Stimulated activated effector memory CD8-positive, alpha-beta T cell treated with anti-CD3 and anti-CD28 coated beads, Interleukin-12 subunit alpha, Interleukin-12 subunit beta, amount 100 ng/mL, for 72 hours (primary cell): ENCODE measurements around the gene SIGLEC8.
"Not testable (repeated sequence)": the region's sequence is repeated elsewhere in the genome, so short reads cannot be mapped to it uniquely, and the experiment has no call there.

Experiments
- ATAC-seq: fragments of 150-1000 bp; cut with Tn5 transposase; 2 replicates; pipeline ENCODE4 v1.10.0; 2021
- DNase-seq, 2 donors: peaks; one replicate each; pipeline ENCODE4 v3.0.0; 2021 to 2022; ENCODE audit warnings: low spot score in 2 of 2
- H3K27ac Mint-ChIP-seq: one replicate; pipeline ENCODE4 v1.8.0; 2022; ENCODE audit warnings: mild to moderate bottlenecking, mixed read lengths
- H3K36me3 Mint-ChIP-seq: one replicate; pipeline ENCODE4 v1.8.0; 2022; ENCODE audit warnings: mild to moderate bottlenecking, mixed read lengths
- H3K4me1 Mint-ChIP-seq: one replicate; pipeline ENCODE4 v1.8.0; 2022; ENCODE audit warnings: mixed read lengths
- H3K4me3 Mint-ChIP-seq: one replicate; pipeline ENCODE4 v1.8.0; 2022; ENCODE audit warnings: mild to moderate bottlenecking, mixed read lengths
- H3K9me3 Mint-ChIP-seq: one replicate; pipeline ENCODE4 v1.8.0; 2022; ENCODE audit warnings: mixed read lengths

Gene SIGLEC8

DNA sequence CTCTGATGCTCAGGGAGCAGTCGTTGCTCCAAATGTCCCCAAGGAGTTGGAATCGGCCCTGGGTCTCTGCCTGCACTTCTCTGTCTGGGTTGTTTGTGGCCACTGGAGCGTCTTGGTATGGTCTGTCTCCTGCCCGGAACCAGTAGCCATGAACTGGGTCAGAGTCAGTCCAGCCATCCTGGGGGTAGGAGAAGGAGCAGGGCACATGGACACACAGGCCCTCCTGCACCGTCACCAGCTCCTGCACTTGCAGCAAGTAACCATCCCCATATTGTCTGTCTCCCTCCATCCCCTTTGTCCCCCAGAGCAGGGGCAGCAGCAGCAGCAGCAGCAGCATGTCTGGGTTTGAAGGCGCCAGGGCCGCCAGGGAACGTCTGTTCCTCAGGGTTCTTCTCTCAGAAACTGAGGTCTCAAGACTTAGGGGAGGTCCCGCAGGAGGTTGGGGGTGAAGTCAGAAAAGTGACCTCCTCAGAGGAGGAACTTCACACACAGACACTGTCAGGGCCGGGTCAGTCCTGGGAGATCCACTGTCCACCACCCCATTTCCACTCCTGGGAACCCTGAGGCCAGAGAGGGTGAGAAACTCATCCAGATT, at the start of gene SIGLEC8:
SIGLEC8 (minus strand) TSS at position 404 of the 595 bp plus-strand sequence; CDS start at position 337, 67 bp downstream.
- peaks cover 19% of the 10 kb centered on the region for H3K4me1 Mint-ChIP-seq
- peak within 1 kb of the TSS; percentile 6 for H3K27ac Mint-ChIP-seq
- ATAC-seq: no peak
- DNase-seq: no peak
- H3K36me3 Mint-ChIP-seq: no peaks in the 10 kb centered on the region
- no peak within 1 kb of the TSS for H3K4me3 Mint-ChIP-seq
- no peaks in the 10 kb centered on the region for H3K9me3 Mint-ChIP-seq

DNA sequence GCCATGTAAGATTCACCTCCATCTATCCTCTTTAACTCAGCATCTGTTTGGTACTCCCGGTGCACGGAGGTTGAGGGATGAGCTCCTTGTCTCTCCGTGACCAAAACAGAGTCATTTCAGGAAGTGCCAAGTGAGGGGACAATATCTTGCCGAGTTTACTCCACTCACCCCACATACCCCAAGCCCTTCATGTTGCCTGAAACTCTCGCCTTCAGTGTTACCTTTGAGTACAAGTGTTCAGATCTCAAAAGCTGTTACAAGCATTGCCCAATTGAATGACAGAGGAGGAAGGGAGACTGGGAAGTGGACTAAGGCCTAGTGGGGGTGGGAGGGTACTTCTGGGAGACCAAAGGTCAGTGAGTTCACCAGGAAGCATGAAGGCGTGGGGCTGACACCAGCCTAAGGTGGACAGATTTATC, 49.4 kb upstream of the SIGLEC8 start:
- Mint-ChIP-seq H3K27ac (peak overlapping the region; percentile 54), H3K9me3 (peaks cover 4% of the 10 kb centered on the region), H3K4me1 (peaks cover 12% of the 10 kb centered on the region), H3K36me3 (no peaks in the 10 kb centered on the region), H3K4me3 (no peak overlapping the region)
- DNase-seq (no peak), ATAC-seq (no peak)

DNA sequence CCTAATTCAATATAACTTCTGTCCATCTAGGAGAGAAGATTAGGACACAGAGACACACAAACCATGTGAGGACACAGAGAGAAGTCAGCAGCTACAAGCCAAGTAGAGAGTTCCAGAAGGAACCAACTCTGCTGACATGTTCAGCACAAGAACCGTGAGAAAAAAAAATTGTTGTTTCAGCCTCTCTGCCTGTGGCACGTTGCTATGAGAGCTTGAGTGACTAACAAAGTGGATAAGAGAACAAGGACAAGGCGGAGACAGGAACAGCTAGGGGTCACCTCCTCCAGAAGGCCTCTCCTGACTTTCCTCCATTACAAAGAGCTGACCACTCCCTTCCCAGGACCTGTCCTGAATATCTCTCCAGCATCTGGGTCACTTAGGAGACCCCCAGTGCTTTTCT, 48.9 kb upstream of the SIGLEC8 start:
- Mint-ChIP-seq H3K27ac (peak overlapping the region; percentile 54), H3K4me1 (peaks cover 14% of the 10 kb centered on the region), H3K4me3 (no peak overlapping the region), H3K36me3 (no peaks in the 10 kb centered on the region), H3K9me3 (peaks cover 4% of the 10 kb centered on the region)
- DNase-seq: no peak
- no peak for ATAC-seq

DNA sequence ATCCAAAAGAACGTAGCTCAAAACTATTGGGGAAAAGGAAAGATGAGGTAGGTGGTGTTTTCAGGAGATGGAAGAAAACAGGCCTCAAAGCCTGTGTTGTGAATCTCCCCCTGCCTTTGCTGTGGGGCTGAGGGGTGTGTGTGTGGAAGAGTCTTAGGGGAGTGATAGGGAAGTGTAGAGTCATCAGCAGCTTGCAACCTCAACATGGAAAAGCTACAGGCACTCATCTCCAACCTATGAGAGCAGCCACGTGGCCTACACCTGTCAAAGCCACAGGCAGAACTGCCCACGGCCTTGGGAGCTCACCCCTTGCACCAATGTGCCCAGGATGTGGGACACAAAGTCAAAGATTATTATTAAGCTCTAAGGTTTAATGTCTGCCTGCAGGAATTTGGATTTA, 47.6 kb upstream of the SIGLEC8 start:
- H3K4me3 Mint-ChIP-seq: no peak overlapping the region
- peaks cover 24% of the 10 kb centered on the region for H3K4me1 Mint-ChIP-seq
- DNase-seq (no peak), ATAC-seq (no peak)
- H3K9me3 Mint-ChIP-seq: peaks cover 4% of the 10 kb centered on the region
- H3K36me3 Mint-ChIP-seq: no peaks in the 10 kb centered on the region
- peak overlapping the region; percentile 5 for H3K27ac Mint-ChIP-seq

DNA sequence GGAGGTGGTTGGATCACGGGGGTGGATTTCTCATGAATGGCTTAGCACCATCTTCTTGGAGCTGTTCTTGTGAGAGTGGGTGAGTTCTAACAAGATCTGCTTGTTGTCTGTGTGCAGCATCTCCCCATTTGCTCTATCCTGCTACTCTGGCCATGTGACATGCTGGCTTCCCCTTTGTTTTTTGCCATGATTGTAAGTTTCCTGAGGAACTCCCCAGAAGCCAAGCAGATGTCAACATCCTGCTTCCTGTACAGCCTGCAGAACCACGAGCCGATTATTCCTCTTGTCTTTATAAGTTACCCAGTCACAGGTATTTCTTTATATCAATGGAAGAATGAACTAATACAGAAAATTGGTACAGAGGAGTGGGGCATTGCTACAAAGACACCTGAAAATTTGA, 45.6 kb upstream of the SIGLEC8 start:
- no peaks in the 10 kb centered on the region for H3K36me3 Mint-ChIP-seq
- no peak overlapping the region for H3K27ac Mint-ChIP-seq
- ATAC-seq: no peak
- H3K9me3 Mint-ChIP-seq: peaks cover 4% of the 10 kb centered on the region
- peaks cover 16% of the 10 kb centered on the region for H3K4me1 Mint-ChIP-seq
- no peak for DNase-seq
- no peak overlapping the region for H3K4me3 Mint-ChIP-seq

DNA sequence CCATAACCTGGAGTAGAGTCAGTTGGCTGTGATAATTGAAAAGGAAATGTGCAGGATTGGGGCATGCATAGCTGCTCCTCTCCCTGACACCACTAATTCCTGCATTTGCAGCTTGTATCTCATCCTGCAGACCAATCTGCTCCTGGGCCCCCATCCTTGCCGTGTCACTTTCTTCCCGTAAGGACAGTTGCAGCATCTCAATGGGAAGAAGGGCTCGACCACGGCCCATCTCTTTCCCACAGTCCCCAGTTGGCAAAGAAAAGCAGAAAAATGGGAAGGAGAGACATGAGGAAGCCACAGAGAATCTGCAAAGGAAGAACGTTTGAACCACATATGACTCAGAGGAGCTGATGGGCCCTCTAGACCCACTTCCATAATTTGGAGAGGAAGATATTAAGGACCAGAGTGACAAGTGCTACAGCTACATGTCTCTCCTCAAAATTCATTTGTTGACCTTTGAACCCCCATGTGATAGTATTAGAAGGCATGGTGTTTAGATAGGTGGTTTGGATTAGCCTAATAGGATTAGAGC, 45.1 kb upstream of the SIGLEC8 start:
- DNase-seq (no peak), ATAC-seq (no peak)
- H3K9me3 Mint-ChIP-seq: peaks cover 4% of the 10 kb centered on the region
- no peak overlapping the region for H3K27ac Mint-ChIP-seq
- H3K4me3 Mint-ChIP-seq: no peak overlapping the region
- no peaks in the 10 kb centered on the region for H3K36me3 Mint-ChIP-seq
- peaks cover 16% of the 10 kb centered on the region for H3K4me1 Mint-ChIP-seq

DNA sequence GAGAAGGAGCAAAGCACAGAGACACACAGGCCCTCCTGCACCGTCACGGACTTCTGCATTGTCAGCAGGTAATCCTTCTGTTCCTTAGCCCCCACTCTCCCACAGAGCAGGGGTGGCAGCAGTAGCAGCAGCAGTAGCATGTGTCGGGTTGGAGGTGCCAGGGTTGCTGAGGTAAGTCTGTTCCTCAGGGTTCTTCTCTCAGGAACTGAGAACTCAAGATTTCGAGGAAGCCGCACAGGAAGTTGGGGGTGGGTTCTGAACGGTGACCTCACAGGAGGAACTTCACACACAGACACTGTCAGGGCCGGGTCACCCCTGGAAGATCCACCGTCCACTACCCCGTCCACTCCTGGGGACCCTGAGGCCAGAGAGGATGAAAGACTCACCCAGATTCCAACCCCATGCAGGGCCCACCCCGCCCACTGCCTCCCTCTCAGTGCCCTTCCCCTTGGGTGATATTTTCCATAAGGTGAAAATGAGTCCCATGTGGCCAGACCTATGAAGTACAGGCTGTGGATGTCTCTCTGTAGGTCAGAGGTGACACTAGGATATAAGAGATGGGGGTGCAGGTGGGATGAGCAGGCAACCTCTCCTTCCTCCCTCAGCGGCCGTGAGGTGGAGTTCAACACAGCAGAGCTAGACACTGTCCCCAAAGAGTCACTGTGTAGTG, 43.5 kb upstream of the SIGLEC8 start, which contains the start of gene SIGLEC12:
SIGLEC12 (minus strand) TSS at position 207 of the 670 bp plus-strand sequence; CDS start at position 140, 67 bp downstream.
- peaks cover 4% of the 10 kb centered on the region for H3K9me3 Mint-ChIP-seq
- peak within 1 kb of the TSS; percentile 35 for H3K4me3 Mint-ChIP-seq
- ATAC-seq (peak; percentile 56), DNase-seq (no peak)
- H3K27ac Mint-ChIP-seq: peak within 1 kb of the TSS; percentile 79
- H3K36me3 Mint-ChIP-seq: no peaks in the 10 kb centered on the region
- H3K4me1 Mint-ChIP-seq: peaks cover 16% of the 10 kb centered on the region

DNA sequence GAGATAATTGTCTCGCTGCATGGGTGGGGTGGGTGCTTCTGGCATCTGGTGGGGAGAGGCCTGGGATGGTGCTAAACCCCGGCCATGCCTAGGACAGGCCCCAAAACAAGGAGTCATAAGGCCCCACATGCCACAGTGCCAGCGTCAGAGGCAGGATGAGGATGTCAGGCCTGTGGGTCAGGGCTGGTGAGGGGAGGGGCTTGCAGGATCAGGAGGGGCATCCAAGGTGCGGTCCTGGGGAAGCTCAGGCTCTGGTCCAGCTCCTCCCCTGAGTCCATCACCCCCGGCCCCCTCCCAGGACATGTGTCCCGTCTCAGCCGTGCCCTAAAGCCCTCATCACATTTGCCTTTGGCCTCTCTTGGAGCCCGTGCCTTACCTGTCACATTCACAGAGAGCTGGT, 42.7 kb upstream of the SIGLEC8 start:
- H3K36me3 Mint-ChIP-seq, H3K9me3 Mint-ChIP-seq, DNase-seq, ATAC-seq: not testable (repeated sequence)
- Mint-ChIP-seq H3K27ac (peak overlapping the region; percentile 79), H3K4me3 (peak overlapping the region; percentile 35), H3K4me1 (peaks cover 16% of the 10 kb centered on the region)

DNA sequence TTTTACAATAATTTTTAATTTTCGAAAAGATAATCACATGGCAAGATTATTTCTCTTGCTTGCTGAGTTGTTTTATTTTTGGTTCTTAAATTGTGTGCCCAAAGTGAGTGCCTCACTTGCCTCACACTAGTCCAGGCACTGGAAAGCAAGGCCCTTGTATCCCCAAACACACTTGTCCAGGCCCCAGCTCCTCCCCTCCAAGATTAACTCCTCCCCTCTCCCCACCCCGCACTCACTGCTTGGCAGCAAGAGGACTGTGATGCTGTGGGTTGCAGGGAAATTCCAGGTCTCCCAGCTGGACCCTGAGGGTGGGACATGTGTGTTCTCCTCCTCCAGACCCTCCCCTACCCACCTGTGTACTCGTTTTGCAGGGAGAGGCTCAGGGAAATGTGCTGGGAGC, 39.4 kb upstream of the SIGLEC8 start:
- ATAC-seq (no peak), DNase-seq (no peak)
- H3K4me3 Mint-ChIP-seq: no peak overlapping the region
- H3K4me1 Mint-ChIP-seq: peaks cover 27% of the 10 kb centered on the region
- H3K27ac Mint-ChIP-seq: no peak overlapping the region
- H3K36me3 Mint-ChIP-seq: no peaks in the 10 kb centered on the region
- H3K9me3 Mint-ChIP-seq: peaks cover 8% of the 10 kb centered on the region

DNA sequence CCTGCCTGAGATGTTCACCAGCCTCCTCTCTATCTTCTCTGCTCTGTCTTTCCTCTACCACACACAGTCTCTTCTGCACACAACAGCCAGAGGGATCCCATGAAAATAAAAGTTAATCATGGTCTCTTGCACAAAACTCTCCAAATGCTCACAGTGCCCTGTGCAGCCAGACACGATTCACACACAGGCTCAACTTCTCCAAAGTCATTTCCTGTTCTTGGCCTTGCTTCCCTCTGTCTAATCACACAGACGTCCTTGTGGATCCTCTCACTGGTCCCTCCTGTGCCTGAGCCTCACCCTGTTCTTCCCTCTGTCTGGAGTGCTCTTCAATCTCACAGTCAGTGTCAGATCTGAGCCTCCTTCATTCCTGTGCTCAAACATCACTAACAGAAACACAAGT, 35.5 kb upstream of the SIGLEC8 start:
- Mint-ChIP-seq H3K9me3 (peaks cover 8% of the 10 kb centered on the region), H3K4me1 (peaks cover 18% of the 10 kb centered on the region), H3K36me3 (no peaks in the 10 kb centered on the region), H3K4me3 (no peak overlapping the region), H3K27ac (no peak overlapping the region)
- DNase-seq: no peak
- ATAC-seq: no peak

DNA sequence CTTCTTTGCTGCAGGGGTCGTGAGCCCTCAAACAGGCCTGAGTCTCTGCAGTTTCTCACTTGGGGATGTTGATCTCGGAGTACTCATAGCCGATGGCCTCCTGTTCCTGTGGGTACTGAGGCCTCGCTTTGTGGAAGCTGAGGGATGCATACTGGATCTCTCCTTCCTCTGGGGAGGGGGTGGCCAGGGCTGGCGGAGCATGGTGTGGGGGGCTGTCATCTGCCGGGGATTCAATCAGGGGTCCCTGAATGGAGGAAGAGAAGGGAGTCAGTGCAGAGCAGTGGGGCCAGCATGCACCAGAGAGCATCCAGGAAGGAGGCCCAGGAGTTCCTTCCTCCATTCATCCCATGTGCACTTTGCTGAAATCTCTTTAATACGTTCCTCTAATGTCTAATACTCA, 33.3 kb upstream of the SIGLEC8 start:
- H3K36me3 Mint-ChIP-seq: no peaks in the 10 kb centered on the region
- DNase-seq (no peak), ATAC-seq (no peak)
- peaks cover 8% of the 10 kb centered on the region for H3K9me3 Mint-ChIP-seq
- peaks cover 24% of the 10 kb centered on the region for H3K4me1 Mint-ChIP-seq
- no peak overlapping the region for H3K4me3 Mint-ChIP-seq
- H3K27ac Mint-ChIP-seq: no peak overlapping the region

DNA sequence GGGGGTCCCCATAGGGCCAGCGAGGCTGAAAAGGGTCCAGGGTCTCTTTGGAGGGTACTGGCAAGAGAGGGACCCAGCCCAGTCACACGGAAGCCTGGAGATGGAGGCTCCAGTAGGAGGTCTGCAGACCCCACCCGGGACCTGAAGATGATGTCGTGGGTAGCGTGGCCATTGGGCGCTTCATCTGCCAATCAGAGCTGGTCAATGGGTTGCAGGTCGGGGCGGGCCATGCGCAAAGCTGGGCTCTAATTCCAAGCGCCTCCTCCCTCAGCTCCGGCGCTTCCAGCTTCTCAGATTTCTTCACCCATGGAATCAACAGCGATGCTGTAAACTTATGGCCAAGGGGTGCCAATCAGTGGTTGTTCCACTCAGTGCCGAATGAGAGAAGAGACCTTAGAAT, 32.4 kb upstream of the SIGLEC8 start:
- H3K4me1 Mint-ChIP-seq: peaks cover 24% of the 10 kb centered on the region
- H3K27ac Mint-ChIP-seq: no peak overlapping the region
- no peak for DNase-seq
- no peak for ATAC-seq
- H3K4me3 Mint-ChIP-seq: no peak overlapping the region
- H3K9me3 Mint-ChIP-seq: peaks cover 8% of the 10 kb centered on the region
- no peaks in the 10 kb centered on the region for H3K36me3 Mint-ChIP-seq

DNA sequence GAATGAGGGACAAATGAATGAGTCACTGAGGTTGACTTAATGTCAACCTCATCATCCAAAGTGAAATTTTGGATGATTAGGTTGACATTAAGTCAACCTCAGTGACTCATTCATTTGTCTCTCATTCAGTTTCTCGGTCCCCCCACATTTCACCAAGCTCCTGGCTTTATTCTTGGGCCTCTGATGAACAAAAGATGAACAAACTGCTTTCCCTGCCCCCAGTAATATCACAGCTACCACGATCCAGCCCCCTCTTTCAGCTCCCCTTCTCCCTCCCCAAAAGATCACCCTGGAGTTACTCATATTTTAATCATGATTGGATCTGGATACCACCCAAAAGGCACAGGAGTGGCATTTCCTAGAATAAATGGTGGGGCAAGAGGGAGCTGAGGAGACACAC, 30.9 kb upstream of the SIGLEC8 start:
- H3K27ac Mint-ChIP-seq: peak overlapping the region; percentile 19
- H3K4me3 Mint-ChIP-seq: no peak overlapping the region
- H3K36me3 Mint-ChIP-seq: no peaks in the 10 kb centered on the region
- ATAC-seq (peak; percentile 86), DNase-seq (no peak)
- peaks cover 24% of the 10 kb centered on the region for H3K4me1 Mint-ChIP-seq
- H3K9me3 Mint-ChIP-seq: peaks cover 8% of the 10 kb centered on the region

DNA sequence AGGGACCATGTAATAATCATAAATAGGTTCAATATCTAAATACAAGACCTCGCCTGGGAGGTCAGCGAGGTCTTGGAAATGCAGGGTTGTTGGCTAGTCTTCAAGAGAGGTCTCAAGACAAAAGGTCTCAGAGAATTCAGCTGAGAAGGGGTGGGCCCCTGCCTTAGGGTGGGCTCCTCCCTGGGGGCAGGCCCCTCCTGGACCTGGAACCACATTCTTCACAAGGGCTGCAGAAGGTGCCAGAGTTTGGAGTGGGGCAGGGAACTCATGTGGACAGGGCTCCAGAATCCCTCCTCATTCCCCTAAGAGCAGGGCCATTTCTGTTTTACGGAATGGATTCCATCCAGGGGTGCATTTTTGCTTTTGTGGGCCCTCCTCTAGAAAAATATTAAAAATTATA, 30.2 kb upstream of the SIGLEC8 start:
- peaks cover 2% of the 10 kb centered on the region for H3K9me3 Mint-ChIP-seq
- H3K4me1 Mint-ChIP-seq: peaks cover 20% of the 10 kb centered on the region
- ATAC-seq (no peak), DNase-seq (no peak)
- H3K36me3 Mint-ChIP-seq: no peaks in the 10 kb centered on the region
- H3K4me3 Mint-ChIP-seq: no peak overlapping the region
- no peak overlapping the region for H3K27ac Mint-ChIP-seq

DNA sequence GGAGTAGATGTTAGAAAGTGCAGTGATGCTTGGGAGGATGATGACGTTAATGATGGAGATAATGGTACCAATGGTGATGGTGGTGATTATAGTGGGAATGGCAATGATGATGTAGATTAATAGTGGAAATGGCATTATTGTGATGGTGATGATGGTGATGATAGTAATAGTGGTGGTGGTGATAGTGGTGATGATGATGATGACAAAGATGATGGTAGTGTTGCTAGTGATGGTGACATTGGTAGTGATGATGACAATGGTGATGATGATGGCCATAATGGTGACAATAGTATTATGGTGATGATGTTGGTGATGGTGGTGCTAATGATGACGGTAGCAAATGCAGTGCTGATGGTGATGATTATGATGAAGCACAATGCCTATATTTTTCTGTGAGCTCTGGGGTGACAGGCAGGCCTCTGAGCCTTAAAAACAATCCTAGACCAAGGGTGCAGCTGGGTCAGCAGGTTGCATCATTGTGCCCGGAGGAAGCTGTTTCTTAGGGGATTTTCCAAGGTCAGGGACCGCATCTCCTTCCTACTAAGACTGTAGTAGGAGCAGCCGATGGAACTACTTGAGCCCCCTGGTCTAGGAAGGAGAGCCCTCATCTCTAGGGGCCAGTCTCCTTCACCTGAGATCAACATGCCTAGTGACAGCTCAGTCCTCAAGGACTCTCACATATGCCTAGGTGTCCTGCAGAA, 27.9 kb upstream of the SIGLEC8 start:
- Mint-ChIP-seq H3K4me1 (peaks cover 13% of the 10 kb centered on the region), H3K4me3 (no peak overlapping the region), H3K36me3 (no peaks in the 10 kb centered on the region), H3K9me3 (no peaks in the 10 kb centered on the region), H3K27ac (no peak overlapping the region)
- no peak for DNase-seq
- no peak for ATAC-seq
